ENCODE results near the gene MAL. TPM values are rescaled to one million over a fixed set of nuclear protein-coding genes. Genes with fewer than 3 reads are reported as not detected.

The MAL gene
- total RNA-seq, 1 experiment from 2014 or later: not detected

DNA sequence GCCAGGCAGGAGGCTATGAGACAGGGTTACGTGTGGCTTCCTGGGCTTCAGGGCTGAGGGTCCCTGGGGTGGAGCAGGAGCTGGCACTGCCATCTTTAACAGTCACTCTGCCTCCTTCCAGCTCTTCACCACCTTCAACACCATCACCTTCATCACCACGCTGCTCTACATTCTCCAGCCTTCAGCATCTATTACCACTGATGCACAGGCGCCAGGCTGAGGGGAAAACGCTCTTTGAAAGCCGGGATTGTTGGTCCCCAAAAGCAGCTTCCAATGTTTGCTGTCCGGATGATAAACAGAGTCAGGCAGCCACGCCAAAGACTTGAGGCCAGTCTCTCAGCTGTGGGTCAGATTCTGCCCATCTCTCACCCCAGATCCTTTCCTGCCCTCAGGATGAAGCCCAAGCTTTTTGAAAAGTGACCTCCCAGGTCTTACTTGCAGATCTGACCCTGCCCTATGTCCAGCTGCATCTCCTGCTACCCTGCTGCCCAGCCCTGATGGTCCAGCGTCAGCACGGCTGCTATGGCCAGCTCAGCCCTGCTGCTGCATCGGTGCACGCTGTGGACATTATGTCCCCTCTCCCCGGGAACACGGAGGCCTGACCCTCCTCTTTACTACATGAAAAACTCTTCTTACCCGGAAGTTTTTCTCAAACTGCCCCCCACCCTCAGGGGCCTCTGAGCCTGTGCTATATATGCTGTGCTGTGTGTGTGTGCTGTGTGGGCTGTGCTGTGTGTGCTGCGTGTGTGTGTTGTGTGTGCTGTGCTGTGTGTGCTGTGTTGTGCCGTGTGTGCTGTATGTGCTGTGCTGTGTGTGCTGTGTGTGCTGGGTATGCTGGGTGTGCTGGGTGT lies 31.2 kb upstream of the MAL start:
- Histone ChIP-seq H3K4me3 (no peak overlapping the region), H3K27me3 (peaks cover 3% of the 10 kb centered on the region; the same call in 1 of the 2 replicates), H3K9me3 (no peaks in the 10 kb centered on the region), H3K36me3 (no peaks in the 10 kb centered on the region)
- DNase-seq: no peak

DNA sequence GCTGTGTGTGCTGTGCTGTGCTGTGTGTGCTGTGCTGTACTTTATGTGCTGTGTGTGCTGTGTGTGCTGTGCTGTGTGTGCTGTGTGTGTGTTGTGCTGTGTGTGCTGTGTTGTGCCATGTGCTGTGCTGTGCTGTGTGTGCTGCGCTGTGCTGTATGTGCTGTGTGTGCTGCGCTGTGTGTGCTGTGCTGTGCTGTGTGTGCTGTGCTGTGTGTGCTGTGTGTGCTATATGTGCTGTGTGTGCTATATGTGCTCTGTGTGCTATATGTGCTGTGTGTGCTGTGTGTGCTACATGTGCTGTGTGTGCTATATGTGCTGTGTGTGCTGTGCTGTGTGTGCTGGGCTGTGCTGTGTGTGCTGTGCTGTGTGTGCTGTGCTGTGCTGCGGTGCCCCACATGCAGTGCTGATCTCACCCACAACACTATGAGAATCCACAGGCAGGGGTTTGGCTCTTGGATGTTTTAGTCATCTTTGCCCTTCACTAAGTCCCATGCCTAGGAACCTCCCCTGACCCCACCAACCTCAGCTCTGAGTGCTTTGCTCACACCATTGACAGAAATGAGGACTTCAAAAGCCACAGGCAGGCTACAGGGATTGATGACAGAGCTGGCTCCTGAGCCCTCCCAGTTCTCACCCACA lies 30.5 kb upstream of the MAL start:
- H3K36me3 ChIP-seq: no peaks in the 10 kb centered on the region
- H3K9me3 ChIP-seq: no peaks in the 10 kb centered on the region
- DNase-seq: no peak
- peaks cover under 1% of the 10 kb centered on the region; the same call in 1 of the 2 replicates for H3K27me3 ChIP-seq
- no peak overlapping the region for H3K4me3 ChIP-seq

DNA sequence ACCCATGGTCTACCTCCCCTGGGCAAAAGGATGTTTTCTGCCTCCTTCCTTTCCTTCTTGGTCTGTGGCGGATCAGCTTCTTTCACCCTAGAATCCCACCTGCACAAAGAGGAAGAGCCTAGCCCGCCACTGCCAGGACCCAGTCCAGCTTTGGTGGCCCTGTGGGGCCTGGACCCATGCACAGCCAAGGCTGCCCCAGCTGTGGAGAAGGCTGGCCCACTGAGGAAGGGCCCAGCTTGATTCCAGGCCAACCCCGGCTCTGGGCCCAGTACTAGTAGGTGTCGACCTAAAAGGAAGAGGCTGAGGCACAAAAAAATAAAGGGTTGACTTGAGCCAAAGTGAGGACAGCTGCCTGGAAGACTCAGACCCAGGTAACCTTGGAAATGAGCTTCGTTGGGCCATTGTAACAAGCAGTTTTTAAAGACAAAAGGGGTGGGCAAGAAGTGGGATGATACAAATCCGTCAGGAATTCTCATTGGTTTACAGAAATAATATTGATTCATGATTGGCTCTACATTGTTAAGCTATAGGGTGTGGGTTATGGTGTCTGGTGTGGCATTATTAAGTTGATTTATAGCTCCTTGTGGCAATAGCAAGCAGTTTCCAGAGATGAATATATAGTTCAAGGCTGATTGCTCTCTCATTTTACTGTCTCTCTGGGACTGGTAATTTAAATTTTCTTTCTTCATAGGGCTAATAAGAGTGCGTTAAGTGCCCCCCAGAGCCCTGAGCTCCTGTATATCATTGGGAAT lies 29.8 kb upstream of the MAL start:
- no peak for DNase-seq
- Histone ChIP-seq H3K27me3 (no peaks in the 10 kb centered on the region), H3K36me3 (no peaks in the 10 kb centered on the region), H3K4me3 (no peak overlapping the region), H3K9me3 (no peaks in the 10 kb centered on the region)

DNA sequence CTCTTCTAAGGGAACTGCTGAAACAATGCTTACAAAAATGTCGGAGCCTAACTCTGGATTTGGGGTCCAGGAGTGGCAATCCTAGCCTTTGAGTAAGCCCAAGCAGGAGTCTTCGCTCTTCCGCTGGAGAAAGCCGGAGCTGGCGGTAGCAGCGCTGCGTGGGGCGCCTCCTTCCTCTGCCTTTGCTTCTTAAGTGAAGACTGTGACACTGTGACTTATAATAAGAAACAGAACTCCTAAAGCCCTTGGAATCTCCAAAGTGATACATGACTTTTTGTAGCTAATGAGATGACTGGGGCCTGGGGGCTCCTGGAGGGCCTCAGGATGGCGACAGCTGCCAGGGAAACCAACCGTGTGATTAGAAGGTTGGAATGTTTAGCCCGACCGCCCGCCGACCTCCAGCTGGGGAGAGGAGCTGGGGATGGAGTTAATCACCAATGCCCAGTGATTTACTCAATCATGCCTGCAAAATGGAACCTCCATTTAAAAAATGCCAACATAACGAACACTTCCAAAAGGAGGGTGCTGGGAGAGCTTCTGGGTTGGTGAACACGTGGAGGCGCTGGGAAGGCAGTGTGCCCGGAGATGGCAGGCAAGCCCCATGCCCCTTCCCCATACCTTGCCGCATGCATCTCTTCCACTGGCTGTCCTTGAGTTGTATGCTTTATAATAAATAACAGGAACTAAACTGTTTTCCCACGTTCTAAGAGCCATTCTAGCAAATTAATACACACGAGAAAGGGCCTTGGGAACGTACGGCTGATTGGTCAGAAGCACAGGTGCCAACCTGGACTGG lies 29.0 kb upstream of the MAL start:
- no peaks in the 10 kb centered on the region for H3K9me3 ChIP-seq
- no peaks in the 10 kb centered on the region for H3K36me3 ChIP-seq
- DNase-seq: no peak
- no peaks in the 10 kb centered on the region for H3K27me3 ChIP-seq
- H3K4me3 ChIP-seq: no peak overlapping the region

GRCh38 chr2:94997981-94998930 lies 27.3 kb upstream of the MAL start:
- no peaks in the 10 kb centered on the region for H3K36me3 ChIP-seq
- DNase-seq: no peak
- H3K27me3 ChIP-seq: no peaks in the 10 kb centered on the region
- no peak overlapping the region for H3K4me3 ChIP-seq
- H3K9me3 ChIP-seq: no peaks in the 10 kb centered on the region

GRCh38 chr2:94999431-94999883 lies 26.1 kb upstream of the MAL start:
- Histone ChIP-seq H3K9me3 (no peaks in the 10 kb centered on the region), H3K36me3 (no peaks in the 10 kb centered on the region), H3K27me3 (no peaks in the 10 kb centered on the region), H3K4me3 (no peak overlapping the region)
- DNase-seq: no peak

DNA sequence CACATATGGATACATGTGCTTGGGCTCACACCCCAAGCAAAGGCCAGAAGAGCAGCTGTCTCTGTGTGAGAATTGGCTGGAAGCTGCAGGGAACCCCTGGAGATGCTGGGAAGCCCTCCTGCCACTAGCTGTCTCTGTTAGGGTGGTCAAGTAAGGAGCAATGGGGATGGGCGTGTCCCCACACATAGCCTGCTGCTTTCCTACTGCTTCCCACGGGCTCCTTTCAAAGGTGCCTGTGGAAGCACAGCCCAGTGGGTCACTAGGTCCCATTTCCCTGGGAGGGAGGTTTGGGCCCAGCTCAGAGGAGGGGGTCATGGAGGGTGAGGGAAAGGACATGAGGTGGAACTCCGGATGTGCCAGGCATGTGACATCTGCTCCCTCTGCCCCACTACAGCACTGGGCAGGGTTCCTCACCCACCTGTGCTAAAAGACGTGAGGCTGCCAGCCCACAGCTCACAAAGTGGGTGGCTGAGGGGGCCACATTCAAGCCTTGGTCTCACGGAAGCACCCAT lies 24.4 kb upstream of the MAL start:
- no peaks in the 10 kb centered on the region for H3K36me3 ChIP-seq
- H3K27me3 ChIP-seq: no peaks in the 10 kb centered on the region
- H3K4me3 ChIP-seq: no peak overlapping the region
- H3K9me3 ChIP-seq: no peaks in the 10 kb centered on the region
- DNase-seq: no peak

DNA sequence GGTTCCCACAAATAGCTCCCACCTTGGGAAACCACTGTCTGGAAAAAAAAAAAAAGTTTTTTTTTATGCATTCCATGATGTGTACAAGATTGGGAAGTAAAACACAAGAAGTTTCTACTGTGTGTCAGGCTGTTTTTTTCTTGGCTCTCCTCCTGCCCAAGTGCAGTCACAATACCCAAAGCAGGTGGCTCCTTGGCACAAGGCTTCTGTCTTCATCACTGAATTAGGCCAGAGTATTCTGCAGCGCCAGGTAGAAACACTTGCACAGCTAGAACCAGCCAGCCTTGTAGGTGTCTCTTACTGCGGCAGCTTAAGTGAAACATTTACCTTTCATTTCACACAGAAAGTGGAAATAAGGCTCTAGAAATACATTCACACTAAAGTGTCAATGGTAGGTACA lies 23.8 kb upstream of the MAL start:
- H3K9me3 ChIP-seq: no peaks in the 10 kb centered on the region
- H3K4me3 ChIP-seq: no peak overlapping the region
- H3K36me3 ChIP-seq: no peaks in the 10 kb centered on the region
- DNase-seq: no peak
- H3K27me3 ChIP-seq: no peaks in the 10 kb centered on the region

- Histone ChIP-seq H3K9me3 (no peaks in the 10 kb centered on the region), H3K4me3 (no peak overlapping the region), H3K36me3 (no peaks in the 10 kb centered on the region), H3K27me3 (no peaks in the 10 kb centered on the region)
- DNase-seq: no peak
Observed at GRCh38 chr2:95002498-95002897, 23.0 kb upstream of the MAL start.

GRCh38 chr2:95004287-95004686 lies 21.2 kb upstream of the MAL start:
- H3K27me3 ChIP-seq: no peaks in the 10 kb centered on the region
- H3K36me3 ChIP-seq: no peaks in the 10 kb centered on the region
- no peaks in the 10 kb centered on the region for H3K9me3 ChIP-seq
- no peak overlapping the region for H3K4me3 ChIP-seq
- DNase-seq: no peak

GRCh38 chr2:95004711-95005110 lies 20.8 kb upstream of the MAL start:
- DNase-seq: no peak
- Histone ChIP-seq H3K4me3 (no peak overlapping the region), H3K36me3 (no peaks in the 10 kb centered on the region), H3K9me3 (no peaks in the 10 kb centered on the region), H3K27me3 (no peaks in the 10 kb centered on the region)

- Histone ChIP-seq H3K4me3 (no peak overlapping the region), H3K9me3 (no peaks in the 10 kb centered on the region), H3K27me3 (no peaks in the 10 kb centered on the region), H3K36me3 (no peaks in the 10 kb centered on the region)
- DNase-seq: no peak
Observed at GRCh38 chr2:95005726-95006125, 19.8 kb upstream of the MAL start.

- Histone ChIP-seq H3K9me3 (no peaks in the 10 kb centered on the region), H3K4me3 (no peak overlapping the region), H3K27me3 (no peaks in the 10 kb centered on the region), H3K36me3 (no peaks in the 10 kb centered on the region)
- DNase-seq: no peak
Observed at GRCh38 chr2:95006588-95006987, 18.9 kb upstream of the MAL start.

GRCh38 chr2:95007031-95007609 lies 18.4 kb upstream of the MAL start:
- no peak for DNase-seq
- H3K9me3 ChIP-seq: no peaks in the 10 kb centered on the region
- no peaks in the 10 kb centered on the region for H3K27me3 ChIP-seq
- no peaks in the 10 kb centered on the region for H3K36me3 ChIP-seq
- no peak overlapping the region for H3K4me3 ChIP-seq

DNA sequence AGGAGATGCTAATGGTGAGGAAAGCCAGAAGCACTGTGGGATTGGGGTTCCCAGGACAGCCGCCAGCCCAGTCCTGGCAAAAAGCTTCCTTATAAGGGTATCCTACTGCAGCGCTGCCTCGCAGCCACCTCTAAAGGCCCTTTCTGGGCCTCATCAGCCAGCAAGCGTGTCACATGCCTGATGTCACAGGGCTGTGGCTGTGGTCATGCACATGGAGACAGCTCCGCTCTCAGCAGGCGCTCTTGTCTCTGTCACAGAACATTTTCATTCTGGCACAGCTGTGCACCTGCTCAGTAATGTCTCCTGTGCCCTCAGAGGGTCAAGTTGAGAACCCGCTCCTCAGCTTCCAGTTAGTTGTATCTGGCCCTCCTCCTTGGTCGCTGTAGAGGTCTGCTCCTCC lies 17.7 kb upstream of the MAL start:
- H3K36me3 ChIP-seq: no peaks in the 10 kb centered on the region
- H3K4me3 ChIP-seq: no peak overlapping the region
- H3K27me3 ChIP-seq: no peaks in the 10 kb centered on the region
- no peaks in the 10 kb centered on the region for H3K9me3 ChIP-seq
- no peak for DNase-seq
